HEK293 (cell line): ENCODE results near the gene MAN2A2.

ENCODE experiments used
- GLI4 ChIP-seq: fragments of 450-650 bp; formaldehyde crosslinking; IDR thresholded peaks from 2 replicates; pipeline ENCODE4 v1.5.1; 2016; ENCODE audit warnings: missing biosample characterization, missing genetic modification characterization
- HOXA7 ChIP-seq: sonication (generic); formaldehyde crosslinking; IDR thresholded peaks from 2 replicates; pipeline ENCODE4 v1.8.1; 2022; ENCODE audit warnings: missing genetic modification reagents, borderline replicate concordance
- HOXD13 ChIP-seq: sonication (generic); formaldehyde crosslinking; IDR thresholded peaks from 2 replicates; pipeline ENCODE4 v1.8.0; 2022; ENCODE audit warnings: missing genetic modification reagents, borderline replicate concordance
- KLF10 ChIP-seq: fragments of 450-650 bp; IDR thresholded peaks from 2 replicates; pipeline ENCODE4 v1.5.1; 2018; ENCODE audit warnings: missing biosample characterization, mild to moderate bottlenecking, missing genetic modification characterization
- OSR2 ChIP-seq: fragments of 450-650 bp; formaldehyde crosslinking; IDR thresholded peaks from 2 replicates; pipeline ENCODE4 v1.5.1; 2016; ENCODE audit warnings: missing biosample characterization, missing genetic modification characterization
- SCRT2 ChIP-seq: fragments of 450-650 bp; formaldehyde crosslinking; IDR thresholded peaks from 2 replicates; pipeline ENCODE4 v1.5.1; 2016; ENCODE audit warnings: missing biosample characterization, missing genetic modification characterization
- TCF7L2 ChIP-seq: IDR thresholded peaks from 2 replicates; pipeline ENCODE4 v1.6.1; 2011; ENCODE audit warnings: low read depth, mild to moderate bottlenecking, inconsistent platforms, low read length, moderate library complexity, borderline replicate concordance
- YY1 ChIP-seq: fragments of 450-650 bp; formaldehyde crosslinking; IDR thresholded peaks from 2 replicates; pipeline ENCODE4 v1.5.1; 2018; ENCODE audit warnings: missing biosample characterization, missing genetic modification characterization
- ZBTB17 ChIP-seq: fragments of 450-650 bp; formaldehyde crosslinking; IDR thresholded peaks from 2 replicates; pipeline ENCODE4 v1.5.1; 2016; ENCODE audit warnings: missing biosample characterization, missing genetic modification characterization
- ZBTB7A ChIP-seq: fragments of 450-650 bp; formaldehyde crosslinking; IDR thresholded peaks from 2 replicates; pipeline ENCODE4 v1.5.1; 2016; ENCODE audit warnings: low read depth, missing biosample characterization, missing genetic modification characterization
- ZNF175 ChIP-seq: fragments of 450-650 bp; formaldehyde crosslinking; IDR thresholded peaks from 2 replicates; pipeline ENCODE4 v1.5.1; 2016; ENCODE audit warnings: missing biosample characterization, missing genetic modification characterization
- ZNF214 ChIP-seq: fragments of 450-650 bp; formaldehyde crosslinking; IDR thresholded peaks from 2 replicates; pipeline ENCODE4 v1.5.1; 2017; ENCODE audit warnings: missing biosample characterization, mild to moderate bottlenecking, missing genetic modification characterization, borderline replicate concordance
- ZNF223 ChIP-seq: fragments of 450-650 bp; formaldehyde crosslinking; IDR thresholded peaks from 2 replicates; pipeline ENCODE4 v1.5.1; 2016; ENCODE audit warnings: missing biosample characterization, missing genetic modification characterization
- ZNF311 ChIP-seq: fragments of 450-650 bp; formaldehyde crosslinking; IDR thresholded peaks from 2 replicates; pipeline ENCODE4 v1.5.1; 2017; ENCODE audit warnings: missing biosample characterization, missing genetic modification characterization, borderline replicate concordance
- ZNF335 ChIP-seq: fragments of 450-650 bp; formaldehyde crosslinking; conservative IDR thresholded peaks from 2 replicates; pipeline ENCODE4 v1.5.1; 2016; ENCODE audit warnings: missing biosample characterization, missing genetic modification characterization
- ZNF394 ChIP-seq: fragments of 450-650 bp; formaldehyde crosslinking; IDR thresholded peaks from 2 replicates; pipeline ENCODE4 v1.5.1; 2016; ENCODE audit warnings: missing biosample characterization, missing genetic modification characterization, mild to moderate bottlenecking, moderate library complexity, borderline replicate concordance
- ZNF530 ChIP-seq: fragments of 450-650 bp; formaldehyde crosslinking; IDR thresholded peaks from 2 replicates; pipeline ENCODE4 v1.5.1; 2016; ENCODE audit warnings: low read depth, missing biosample characterization, missing genetic modification characterization
- ZNF548 ChIP-seq: fragments of 450-650 bp; formaldehyde crosslinking; IDR thresholded peaks from 2 replicates; pipeline ENCODE4 v1.5.1; 2016; ENCODE audit warnings: missing biosample characterization, missing genetic modification characterization
- TF ChIP-seq, protein P1 (sequence below): fragments of 450-650 bp; formaldehyde crosslinking; IDR thresholded peaks from 2 replicates; pipeline ENCODE4 v1.5.1; 2016; ENCODE audit warnings: missing biosample characterization, missing genetic modification characterization, low read depth
- TF ChIP-seq, protein P2 (sequence below): fragments of 450-650 bp; formaldehyde crosslinking; optimal IDR thresholded peaks from 2 replicates; pipeline ENCODE3; 2016; ENCODE audit warnings: missing biosample characterization, mild to moderate bottlenecking, missing genetic modification characterization
- TF ChIP-seq, protein P3 (sequence below): fragments of 450-650 bp; formaldehyde crosslinking; IDR thresholded peaks from 2 replicates; pipeline ENCODE4 v1.5.0; 2017; ENCODE audit warnings: missing biosample characterization, missing genetic modification characterization, borderline replicate concordance
- TF ChIP-seq, protein P4 (sequence below): fragments of 450-650 bp; formaldehyde crosslinking; IDR thresholded peaks from 2 replicates; pipeline ENCODE4 v1.5.1; 2017; ENCODE audit warnings: missing biosample characterization, mild to moderate bottlenecking, missing genetic modification characterization, moderate library complexity
- TF ChIP-seq, protein P5 (sequence below): fragments of 450-650 bp; formaldehyde crosslinking; IDR thresholded peaks from 2 replicates; pipeline ENCODE4 v1.5.1; 2017; ENCODE audit warnings: missing biosample characterization, missing genetic modification characterization
- TF ChIP-seq, protein P6 (sequence below): fragments of 450-650 bp; formaldehyde crosslinking; IDR thresholded peaks from 2 replicates; pipeline ENCODE4 v1.5.1; 2016; ENCODE audit warnings: missing biosample characterization, missing genetic modification characterization
- TF ChIP-seq, protein P7 (sequence below): fragments of 450-650 bp; formaldehyde crosslinking; IDR thresholded peaks from 2 replicates; pipeline ENCODE4 v1.5.1; 2016; ENCODE audit warnings: missing biosample characterization, missing genetic modification characterization

The MAN2A2 gene

DNA sequence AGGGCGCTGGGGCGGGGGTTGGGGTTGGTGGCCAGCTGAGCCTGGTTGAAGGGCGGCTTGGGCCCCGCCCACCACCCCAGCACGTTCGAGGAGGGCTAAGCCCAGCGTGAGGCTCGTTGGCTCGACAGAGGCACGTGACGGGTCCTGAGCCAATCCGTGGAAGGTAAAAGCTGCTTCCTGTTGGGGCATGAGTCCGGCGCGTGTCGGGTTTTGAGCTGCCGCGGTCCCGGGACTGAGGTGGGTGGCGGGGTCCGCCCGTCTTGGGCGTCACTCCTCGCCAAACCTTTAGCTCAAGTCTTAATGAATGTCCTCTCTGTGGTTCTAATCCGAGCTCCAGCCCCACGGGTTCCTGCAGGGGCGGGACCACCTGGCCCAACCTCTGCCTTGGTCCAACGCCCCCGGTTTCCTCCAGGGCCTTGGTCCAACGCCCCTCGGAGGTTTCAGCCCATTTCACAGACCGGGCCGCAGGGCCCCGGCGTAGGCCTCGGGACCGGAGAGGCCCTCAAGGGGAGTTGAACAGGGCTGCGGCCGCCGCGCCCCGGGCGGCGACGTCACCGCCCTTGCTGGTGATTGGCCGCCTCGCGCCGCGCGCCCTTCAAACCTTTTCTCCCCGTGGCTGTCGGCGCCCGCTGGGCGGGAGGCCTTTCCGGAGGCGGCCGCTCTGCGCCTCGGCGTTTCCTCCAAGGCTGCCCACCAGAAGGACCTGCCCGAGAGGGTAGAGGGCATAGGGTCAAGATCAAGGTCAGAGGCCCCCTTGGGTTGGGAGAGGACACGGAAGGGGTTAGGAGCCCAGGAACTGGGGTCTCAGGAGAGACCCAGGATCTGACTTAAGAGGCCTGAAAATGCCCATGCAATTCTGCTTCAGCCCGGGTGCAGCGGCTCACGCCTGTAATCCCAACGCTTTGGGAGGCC, 51.9 kb downstream of the MAN2A2 start, which contains the start of gene RCCD1 (continued):
- TF ChIP-seq, protein P1, sequence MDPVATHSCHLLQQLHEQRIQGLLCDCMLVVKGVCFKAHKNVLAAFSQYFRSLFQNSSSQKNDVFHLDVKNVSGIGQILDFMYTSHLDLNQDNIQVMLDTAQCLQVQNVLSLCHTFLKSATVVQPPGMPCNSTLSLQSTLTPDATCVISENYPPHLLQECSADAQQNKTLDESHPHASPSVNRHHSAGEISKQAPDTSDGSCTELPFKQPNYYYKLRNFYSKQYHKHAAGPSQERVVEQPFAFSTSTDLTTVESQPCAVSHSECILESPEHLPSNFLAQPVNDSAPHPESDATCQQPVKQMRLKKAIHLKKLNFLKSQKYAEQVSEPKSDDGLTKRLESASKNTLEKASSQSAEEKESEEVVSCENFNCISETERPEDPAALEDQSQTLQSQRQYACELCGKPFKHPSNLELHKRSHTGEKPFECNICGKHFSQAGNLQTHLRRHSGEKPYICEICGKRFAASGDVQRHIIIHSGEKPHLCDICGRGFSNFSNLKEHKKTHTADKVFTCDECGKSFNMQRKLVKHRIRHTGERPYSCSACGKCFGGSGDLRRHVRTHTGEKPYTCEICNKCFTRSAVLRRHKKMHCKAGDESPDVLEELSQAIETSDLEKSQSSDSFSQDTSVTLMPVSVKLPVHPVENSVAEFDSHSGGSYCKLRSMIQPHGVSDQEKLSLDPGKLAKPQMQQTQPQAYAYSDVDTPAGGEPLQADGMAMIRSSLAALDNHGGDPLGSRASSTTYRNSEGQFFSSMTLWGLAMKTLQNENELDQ (tag by site-specific recombination), result no peak
- TF ChIP-seq OSR2 (tag by site-specific recombination) (no peak), ZNF548 (tag by site-specific recombination) (no peak), ZBTB17 (tag by site-specific recombination) (peak; percentile 39), ZNF311 (tag by site-specific recombination) (no peak), ZNF335 (tag by site-specific recombination) (peak; percentile 89), YY1 (peak; percentile 64; the same call in 1 of the 2 replicates), ZNF394 (peak; percentile 27; the same call in 1 of the 2 replicates), ZBTB7A (tag by site-specific recombination) (peak; percentile 67; the same call in 1 of the 2 replicates), SCRT2 (tag by site-specific recombination) (no peak), HOXD13 (CRISPR knock-in tag) (no peak), GLI4 (tag by site-specific recombination) (peak; percentile 63; the same call in 1 of the 2 replicates), HOXA7 (CRISPR knock-in tag) (no peak), ZNF175 (no peak), TCF7L2 (no peak), KLF10 (tag by site-specific recombination) (peak; percentile 72), ZNF530 (tag by site-specific recombination) (no peak), ZNF223 (0 out of 2 replicates have a peak, but pooled peaks have one; percentile 15), ZNF214 (no peak)
- TF ChIP-seq, protein P2, sequence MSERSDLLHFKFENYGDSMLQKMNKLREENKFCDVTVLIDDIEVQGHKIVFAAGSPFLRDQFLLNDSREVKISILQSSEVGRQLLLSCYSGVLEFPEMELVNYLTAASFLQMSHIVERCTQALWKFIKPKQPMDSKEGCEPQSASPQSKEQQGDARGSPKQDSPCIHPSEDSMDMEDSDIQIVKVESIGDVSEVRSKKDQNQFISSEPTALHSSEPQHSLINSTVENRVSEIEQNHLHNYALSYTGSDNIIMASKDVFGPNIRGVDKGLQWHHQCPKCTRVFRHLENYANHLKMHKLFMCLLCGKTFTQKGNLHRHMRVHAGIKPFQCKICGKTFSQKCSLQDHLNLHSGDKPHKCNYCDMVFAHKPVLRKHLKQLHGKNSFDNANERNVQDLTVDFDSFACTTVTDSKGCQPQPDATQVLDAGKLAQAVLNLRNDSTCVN (tag by site-specific recombination), result peak; percentile 95
- TF ChIP-seq, protein P3, sequence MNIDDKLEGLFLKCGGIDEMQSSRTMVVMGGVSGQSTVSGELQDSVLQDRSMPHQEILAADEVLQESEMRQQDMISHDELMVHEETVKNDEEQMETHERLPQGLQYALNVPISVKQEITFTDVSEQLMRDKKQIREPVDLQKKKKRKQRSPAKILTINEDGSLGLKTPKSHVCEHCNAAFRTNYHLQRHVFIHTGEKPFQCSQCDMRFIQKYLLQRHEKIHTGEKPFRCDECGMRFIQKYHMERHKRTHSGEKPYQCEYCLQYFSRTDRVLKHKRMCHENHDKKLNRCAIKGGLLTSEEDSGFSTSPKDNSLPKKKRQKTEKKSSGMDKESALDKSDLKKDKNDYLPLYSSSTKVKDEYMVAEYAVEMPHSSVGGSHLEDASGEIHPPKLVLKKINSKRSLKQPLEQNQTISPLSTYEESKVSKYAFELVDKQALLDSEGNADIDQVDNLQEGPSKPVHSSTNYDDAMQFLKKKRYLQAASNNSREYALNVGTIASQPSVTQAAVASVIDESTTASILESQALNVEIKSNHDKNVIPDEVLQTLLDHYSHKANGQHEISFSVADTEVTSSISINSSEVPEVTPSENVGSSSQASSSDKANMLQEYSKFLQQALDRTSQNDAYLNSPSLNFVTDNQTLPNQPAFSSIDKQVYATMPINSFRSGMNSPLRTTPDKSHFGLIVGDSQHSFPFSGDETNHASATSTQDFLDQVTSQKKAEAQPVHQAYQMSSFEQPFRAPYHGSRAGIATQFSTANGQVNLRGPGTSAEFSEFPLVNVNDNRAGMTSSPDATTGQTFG (tag by site-specific recombination), result no peak
- TF ChIP-seq, protein P4, sequence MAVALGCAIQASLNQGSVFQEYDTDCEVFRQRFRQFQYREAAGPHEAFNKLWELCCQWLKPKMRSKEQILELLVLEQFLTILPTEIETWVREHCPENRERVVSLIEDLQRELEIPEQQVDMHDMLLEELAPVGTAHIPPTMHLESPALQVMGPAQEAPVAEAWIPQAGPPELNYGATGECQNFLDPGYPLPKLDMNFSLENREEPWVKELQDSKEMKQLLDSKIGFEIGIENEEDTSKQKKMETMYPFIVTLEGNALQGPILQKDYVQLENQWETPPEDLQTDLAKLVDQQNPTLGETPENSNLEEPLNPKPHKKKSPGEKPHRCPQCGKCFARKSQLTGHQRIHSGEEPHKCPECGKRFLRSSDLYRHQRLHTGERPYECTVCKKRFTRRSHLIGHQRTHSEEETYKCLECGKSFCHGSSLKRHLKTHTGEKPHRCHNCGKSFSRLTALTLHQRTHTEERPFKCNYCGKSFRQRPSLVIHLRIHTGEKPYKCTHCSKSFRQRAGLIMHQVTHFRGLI (tag by site-specific recombination), result no peak; the same call in 1 of the 2 replicates
- TF ChIP-seq, protein P5, sequence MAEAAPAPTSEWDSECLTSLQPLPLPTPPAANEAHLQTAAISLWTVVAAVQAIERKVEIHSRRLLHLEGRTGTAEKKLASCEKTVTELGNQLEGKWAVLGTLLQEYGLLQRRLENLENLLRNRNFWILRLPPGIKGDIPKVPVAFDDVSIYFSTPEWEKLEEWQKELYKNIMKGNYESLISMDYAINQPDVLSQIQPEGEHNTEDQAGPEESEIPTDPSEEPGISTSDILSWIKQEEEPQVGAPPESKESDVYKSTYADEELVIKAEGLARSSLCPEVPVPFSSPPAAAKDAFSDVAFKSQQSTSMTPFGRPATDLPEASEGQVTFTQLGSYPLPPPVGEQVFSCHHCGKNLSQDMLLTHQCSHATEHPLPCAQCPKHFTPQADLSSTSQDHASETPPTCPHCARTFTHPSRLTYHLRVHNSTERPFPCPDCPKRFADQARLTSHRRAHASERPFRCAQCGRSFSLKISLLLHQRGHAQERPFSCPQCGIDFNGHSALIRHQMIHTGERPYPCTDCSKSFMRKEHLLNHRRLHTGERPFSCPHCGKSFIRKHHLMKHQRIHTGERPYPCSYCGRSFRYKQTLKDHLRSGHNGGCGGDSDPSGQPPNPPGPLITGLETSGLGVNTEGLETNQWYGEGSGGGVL (tag by site-specific recombination), result no peak
- TF ChIP-seq, protein P6, sequence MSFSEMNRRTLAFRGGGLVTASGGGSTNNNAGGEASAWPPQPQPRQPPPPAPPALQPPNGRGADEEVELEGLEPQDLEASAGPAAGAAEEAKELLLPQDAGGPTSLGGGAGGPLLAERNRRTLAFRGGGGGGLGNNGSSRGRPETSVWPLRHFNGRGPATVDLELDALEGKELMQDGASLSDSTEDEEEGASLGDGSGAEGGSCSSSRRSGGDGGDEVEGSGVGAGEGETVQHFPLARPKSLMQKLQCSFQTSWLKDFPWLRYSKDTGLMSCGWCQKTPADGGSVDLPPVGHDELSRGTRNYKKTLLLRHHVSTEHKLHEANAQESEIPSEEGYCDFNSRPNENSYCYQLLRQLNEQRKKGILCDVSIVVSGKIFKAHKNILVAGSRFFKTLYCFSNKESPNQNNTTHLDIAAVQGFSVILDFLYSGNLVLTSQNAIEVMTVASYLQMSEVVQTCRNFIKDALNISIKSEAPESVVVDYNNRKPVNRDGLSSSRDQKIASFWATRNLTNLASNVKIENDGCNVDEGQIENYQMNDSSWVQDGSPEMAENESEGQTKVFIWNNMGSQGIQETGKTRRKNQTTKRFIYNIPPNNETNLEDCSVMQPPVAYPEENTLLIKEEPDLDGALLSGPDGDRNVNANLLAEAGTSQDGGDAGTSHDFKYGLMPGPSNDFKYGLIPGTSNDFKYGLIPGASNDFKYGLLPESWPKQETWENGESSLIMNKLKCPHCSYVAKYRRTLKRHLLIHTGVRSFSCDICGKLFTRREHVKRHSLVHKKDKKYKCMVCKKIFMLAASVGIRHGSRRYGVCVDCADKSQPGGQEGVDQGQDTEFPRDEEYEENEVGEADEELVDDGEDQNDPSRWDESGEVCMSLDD (tag by site-specific recombination), result peak; percentile 91
- TF ChIP-seq, protein P7, sequence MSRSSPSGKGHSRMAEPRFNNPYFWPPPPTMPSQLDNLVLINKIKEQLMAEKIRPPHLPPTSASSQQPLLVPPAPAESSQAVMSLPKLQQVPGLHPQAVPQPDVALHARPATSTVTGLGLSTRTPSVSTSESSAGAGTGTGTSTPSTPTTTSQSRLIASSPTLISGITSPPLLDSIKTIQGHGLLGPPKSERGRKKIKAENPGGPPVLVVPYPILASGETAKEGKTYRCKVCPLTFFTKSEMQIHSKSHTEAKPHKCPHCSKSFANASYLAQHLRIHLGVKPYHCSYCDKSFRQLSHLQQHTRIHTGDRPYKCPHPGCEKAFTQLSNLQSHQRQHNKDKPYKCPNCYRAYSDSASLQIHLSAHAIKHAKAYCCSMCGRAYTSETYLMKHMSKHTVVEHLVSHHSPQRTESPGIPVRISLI, result no peak
